Upper lobe of left lung (tissue), 6 donors: ENCODE results near the gene DNAH12. TPM values are rescaled to one million over a fixed set of nuclear protein-coding genes. Genes with fewer than 3 reads are reported as not detected.

ENCODE experiments used
- ATAC-seq, 2 donors: fragments of 200-7000 bp; cut with Tn5 transposase; one replicate each; pipeline ENCODE4 v1.9.1; 2022; ENCODE audit warnings: mild to moderate bottlenecking in 2 of 2, moderate library complexity in 2 of 2; ENCODE audit not compliant: low FRiP score in 2 of 2
- DNase-seq, 2 donors: peaks; one replicate each; pipeline ENCODE4 v3.0.0-alpha.2; 2019 to 2020
- H3K27ac ChIP-seq, 4 donors: fragments of 200-600 bp; sonication (generic); one replicate each; pipeline ENCODE4 v1.5.1; 2016 to 2019
- H3K27me3 ChIP-seq, 4 donors: fragments of 200-600 bp; sonication (generic); one replicate each; pipeline ENCODE4 v1.5.1; 2017 to 2019
- H3K36me3 ChIP-seq, 4 donors: fragments of 200-600 bp; sonication (generic); one replicate each; pipeline ENCODE4 v1.5.1; 2016 to 2019
- H3K4me1 ChIP-seq, 4 donors: fragments of 200-600 bp; sonication (generic); one replicate each; pipeline ENCODE4 v1.5.1; 2018 to 2019
- H3K4me3 ChIP-seq, 4 donors: fragments of 200-600 bp; sonication (generic); one replicate each; pipeline ENCODE4 v1.5.1; 2017 to 2019; ENCODE audit warnings: mild to moderate bottlenecking in 2 of 4, moderate library complexity in 1 of 4
- H3K9me3 ChIP-seq, 4 donors: fragments of 200-600 bp; sonication (generic); one replicate each; pipeline ENCODE4 v1.5.1; 2018 to 2019
- CTCF ChIP-seq, 6 experiments: fragments of 450-650 bp in 4 of 6; fragments of 200-600 bp in 2 of 6; sonication (generic) in 2 of 6; IDR thresholded peaks; one replicate each; pipeline ENCODE4 v1.5.1; 2016 to 2019; ENCODE audit warnings: antibody characterized with exemption in 6 of 6
- EP300 ChIP-seq, 4 donors: sonication (generic); formaldehyde crosslinking; IDR thresholded peaks; one replicate each; pipeline ENCODE4 v1.5.1; 2017; ENCODE audit warnings: antibody characterized with exemption in 4 of 4, control low read depth in 2 of 4
- POLR2A ChIP-seq, 4 donors: fragments of 450-650 bp; IDR thresholded peaks; one replicate each; pipeline ENCODE4 v1.5.1; 2016 to 2017; ENCODE audit warnings: antibody characterized with exemption in 4 of 4, mild to moderate bottlenecking in 2 of 4
- POLR2AphosphoS5 ChIP-seq, 2 donors: sonication (generic); formaldehyde crosslinking; IDR thresholded peaks; one replicate each; pipeline ENCODE4 v1.5.1; 2017; ENCODE audit warnings: antibody characterized with exemption in 2 of 2
- WGBS, 2 donors: methylation state at CpG; one replicate each; pipeline ENCODE4 v1.1.5; 2017 to 2018; 5-methylcytosine and 5-hydroxymethylcytosine counted together
- total RNA-seq, 6 donors: library from RNA; depleted of rRNA in 4 of 6; stranded (reverse); fragments of >200 nt in 4 of 6; gene quantifications; one replicate each; pipeline versions ENCODE4 v1.1.0 to v1.2.1, GENCODE V29; 2016 to 2021
- donor health status: DM: no; HTN: no; CAD: no; lungs with moderate emphysema.
- donor health status: DM: no; HTN: yes; CAD: no; lungs with severe emphysema.

Gene DNAH12
- total RNA-seq, 6 donors from 2014 or later = 0.94 to 53.3 (median 9.4) TPM

DNA sequence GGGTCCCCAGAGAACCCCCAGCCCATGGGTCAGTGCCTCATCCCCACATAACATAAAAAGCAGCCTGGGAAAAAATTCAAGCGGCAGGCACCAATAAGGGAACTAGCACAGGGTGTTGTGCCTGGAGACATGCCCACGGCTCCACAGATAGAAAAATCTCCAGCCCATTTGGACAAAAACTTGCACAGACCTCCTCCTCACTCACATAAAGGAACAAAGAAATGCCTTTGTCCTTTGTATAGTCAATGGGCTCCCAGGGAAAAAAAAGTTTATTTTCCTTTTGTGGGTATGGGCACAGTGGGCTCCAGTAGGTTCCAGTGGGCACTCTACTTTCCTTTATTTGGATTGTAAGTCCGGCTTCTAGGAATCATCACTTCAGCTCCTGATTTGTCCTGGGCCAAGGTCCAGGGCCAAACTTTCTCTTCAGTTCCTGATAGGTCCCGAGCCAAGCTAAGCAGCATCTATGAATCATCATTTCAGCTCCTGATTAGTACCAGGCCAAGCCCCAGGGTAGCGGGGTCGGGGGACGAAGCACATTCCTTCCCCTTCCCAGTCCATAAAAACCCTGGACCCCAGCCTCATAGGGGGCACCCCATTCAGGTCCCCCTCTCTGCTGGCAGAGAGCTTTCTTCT, 1.6 kb upstream of the DNAH12 start:
- ATAC-seq = peak in 1 of 2 donors; percentile 54
- DNase-seq = no peak
- no peak for TF ChIP-seq POLR2AphosphoS5 (IDR thresholded peaks at IDR 0.05)
- TF ChIP-seq POLR2A (IDR thresholded peaks at IDR 0.05) = no peak
- TF ChIP-seq CTCF (IDR thresholded peaks at IDR 0.05) = no peak
- TF ChIP-seq EP300 (IDR thresholded peaks at IDR 0.05) = no peak
- no peak overlapping the region for H3K4me3 ChIP-seq
- WGBS, 2 donors = 88 to 92% methylated on average over 7 of the region's 7 CpGs
- no peak overlapping the region for H3K27ac ChIP-seq
- H3K27me3 ChIP-seq = no peaks in the 10 kb centered on the region
- H3K9me3 ChIP-seq = no peaks in the 10 kb centered on the region
- no peaks in the 10 kb centered on the region for H3K36me3 ChIP-seq
- H3K4me1 ChIP-seq = peaks cover 6 to 12% (median 8%) of the 10 kb centered on the region in 4 donors

DNA sequence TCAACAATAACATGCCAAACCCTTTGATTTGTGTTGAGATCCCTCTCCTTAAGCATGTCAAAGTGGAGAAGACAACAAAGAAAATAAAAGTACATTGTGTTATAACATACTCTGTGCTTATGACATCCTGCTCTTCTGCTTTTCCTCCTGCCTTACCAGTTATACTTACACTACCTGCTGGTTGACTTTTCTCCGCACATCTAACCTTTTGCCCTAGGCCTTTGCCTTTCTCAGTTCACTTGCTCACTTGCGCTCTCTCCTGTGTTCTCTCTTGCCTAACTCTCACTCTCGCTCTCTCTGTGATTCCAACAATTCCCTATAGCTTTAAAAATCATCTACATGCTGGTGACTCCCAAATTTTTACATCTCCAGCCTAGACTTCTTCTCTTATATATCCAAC, 5.7 kb downstream of the DNAH12 start:
- ATAC-seq = no peak
- Histone ChIP-seq H3K9me3 (no peaks in the 10 kb centered on the region), H3K27me3 (no peaks in the 10 kb centered on the region), H3K27ac (no peak overlapping the region), H3K36me3 (no peaks in the 10 kb centered on the region), H3K4me1 (no peaks in the 10 kb centered on the region), H3K4me3 (no peak overlapping the region)
- no peak for TF ChIP-seq EP300 (IDR thresholded peaks at IDR 0.05)
- TF ChIP-seq POLR2A (IDR thresholded peaks at IDR 0.05) = no peak
- TF ChIP-seq CTCF (IDR thresholded peaks at IDR 0.05) = no peak
- no peak for TF ChIP-seq POLR2AphosphoS5 (IDR thresholded peaks at IDR 0.05)
- DNase-seq = no peak
- 91 to 95% methylated on average over 3 of the region's 3 CpGs for WGBS, 2 donors

- Histone ChIP-seq H3K4me3 (no peak overlapping the region), H3K36me3 (no peaks in the 10 kb centered on the region), H3K4me1 (no peaks in the 10 kb centered on the region), H3K27ac (no peak overlapping the region), H3K9me3 (no peaks in the 10 kb centered on the region), H3K27me3 (no peaks in the 10 kb centered on the region)
- TF ChIP-seq POLR2AphosphoS5 (IDR thresholded peaks at IDR 0.05) (no peak), CTCF (IDR thresholded peaks at IDR 0.05) (no peak), EP300 (IDR thresholded peaks at IDR 0.05) (no peak), POLR2A (IDR thresholded peaks at IDR 0.05) (no peak)
- DNase-seq (no peak), ATAC-seq (no peak)
Measured at GRCh38 chr3:57530071-57530608, 14.0 kb downstream of the DNAH12 start.

DNA sequence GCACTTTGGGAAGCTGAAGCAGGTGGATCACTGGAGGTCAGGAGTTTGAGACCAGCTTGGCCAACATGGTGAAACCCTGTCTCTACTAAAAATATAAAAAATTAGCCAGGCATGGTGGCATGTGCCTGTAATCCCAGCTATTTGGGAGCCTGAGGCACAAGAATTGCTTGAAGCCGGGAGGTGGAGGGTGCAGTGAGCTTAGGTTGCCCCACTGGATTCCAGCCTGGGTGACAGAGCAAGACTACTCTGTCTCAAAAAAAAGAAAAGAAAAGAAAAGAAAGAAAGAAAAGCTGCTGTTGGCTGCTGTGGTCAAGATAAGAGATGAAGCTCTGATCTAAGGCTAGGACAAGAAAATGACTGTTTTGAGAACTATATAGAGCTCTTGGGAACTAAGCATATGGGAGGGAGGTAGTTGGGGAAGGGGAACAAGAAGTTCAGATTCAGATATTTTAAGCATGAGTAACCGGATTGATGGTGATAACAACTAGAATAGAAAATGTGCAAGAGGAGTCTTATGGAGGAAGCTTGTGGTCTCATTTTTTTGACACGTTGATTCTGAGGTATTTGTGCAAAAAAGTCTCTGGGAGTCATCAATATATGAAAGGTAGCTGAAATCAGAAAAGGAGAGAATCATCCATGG, 25.7 kb downstream of the DNAH12 start:
- TF ChIP-seq CTCF (IDR thresholded peaks at IDR 0.05) (no peak), POLR2A (IDR thresholded peaks at IDR 0.05) (no peak), POLR2AphosphoS5 (IDR thresholded peaks at IDR 0.05) (no peak), EP300 (IDR thresholded peaks at IDR 0.05) (no peak)
- DNase-seq (no peak), ATAC-seq (no peak)
- no peak overlapping the region for H3K27ac ChIP-seq
- WGBS, 2 donors = 59 to 68% methylated on average over 3 of the region's 3 CpGs
- H3K9me3 ChIP-seq = no peaks in the 10 kb centered on the region
- no peaks in the 10 kb centered on the region for H3K27me3 ChIP-seq
- no peak overlapping the region for H3K4me3 ChIP-seq
- no peaks in the 10 kb centered on the region for H3K4me1 ChIP-seq
- H3K36me3 ChIP-seq = no peaks in the 10 kb centered on the region
